Endothelial cell of hepatic sinusoid (primary cell): Measurements from ENCODE around the gene GGACT.
"Not testable (repeated sequence)": the region's sequence is repeated elsewhere in the genome, so short reads cannot be mapped to it uniquely, and the experiment has no call there.

Experiments used
- in situ Hi-C: cut with HindIII; loops from 2 replicates; pipeline ENCODE4 v1.10.0; 2017; ENCODE audit warnings: low sequenced_read_pairs

Gene GGACT

DNA sequence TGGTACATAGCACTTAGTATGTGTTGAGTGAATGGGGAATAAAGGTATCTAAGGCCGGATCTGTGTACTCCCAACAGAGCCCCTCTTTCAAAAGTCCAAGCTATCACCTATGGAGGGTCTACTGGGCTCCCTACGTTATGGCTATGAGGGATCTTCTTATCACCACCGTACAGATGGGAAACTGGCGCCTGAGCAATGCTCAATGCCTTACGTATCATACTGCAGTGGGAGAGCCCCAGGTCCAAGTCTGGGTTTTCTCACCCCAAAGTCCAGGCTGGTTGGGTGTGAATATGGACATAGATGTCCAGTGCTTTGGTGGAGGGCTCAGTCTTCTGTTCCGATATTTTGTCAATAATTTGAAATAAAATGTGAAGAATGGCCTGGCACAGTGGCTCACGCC, 13.1 kb upstream of the GGACT start:
- in situ Hi-C loops, result no loop called here

DNA sequence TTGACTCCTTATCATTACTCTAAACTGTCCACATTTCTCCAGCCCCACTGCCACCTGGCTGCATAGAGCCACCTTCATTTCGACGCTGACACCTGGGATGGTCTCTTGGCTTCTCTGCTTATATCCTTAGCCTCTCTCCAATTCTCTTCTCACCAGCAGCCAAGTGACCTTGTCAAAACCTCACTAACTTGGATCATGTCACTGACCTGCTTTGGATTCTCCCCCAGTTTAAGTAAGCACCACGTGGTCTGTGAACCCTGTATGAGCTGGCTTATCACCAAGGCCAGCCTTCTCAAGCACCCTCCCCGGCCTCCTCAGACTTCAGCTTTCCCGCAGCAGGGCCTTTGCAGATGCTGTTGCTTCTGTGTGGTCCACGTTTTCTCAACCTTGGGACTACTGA, 12.3 kb upstream of the GGACT start:
- in situ Hi-C loops, result no loop called here

DNA sequence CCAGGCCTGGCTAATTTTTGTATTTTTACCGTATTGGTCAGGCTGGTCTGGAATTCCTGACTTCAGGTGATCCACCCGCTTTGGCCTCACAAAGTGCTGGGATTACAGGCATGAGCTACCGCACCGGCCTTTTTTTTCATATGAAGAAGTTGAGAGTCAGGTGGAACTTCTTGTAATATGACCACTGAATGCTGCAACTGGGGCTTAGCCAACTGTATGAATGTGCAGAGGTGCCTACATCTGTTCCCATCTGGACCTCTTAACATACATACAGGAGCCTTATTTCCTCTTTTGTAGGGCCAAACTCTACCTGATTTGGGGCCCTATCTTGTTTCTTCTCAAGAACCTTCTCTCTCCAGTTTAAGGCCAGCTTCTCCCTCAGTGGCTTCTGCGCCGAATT, 11.9 kb upstream of the GGACT start:
- in situ Hi-C loops, result no loop called here

DNA sequence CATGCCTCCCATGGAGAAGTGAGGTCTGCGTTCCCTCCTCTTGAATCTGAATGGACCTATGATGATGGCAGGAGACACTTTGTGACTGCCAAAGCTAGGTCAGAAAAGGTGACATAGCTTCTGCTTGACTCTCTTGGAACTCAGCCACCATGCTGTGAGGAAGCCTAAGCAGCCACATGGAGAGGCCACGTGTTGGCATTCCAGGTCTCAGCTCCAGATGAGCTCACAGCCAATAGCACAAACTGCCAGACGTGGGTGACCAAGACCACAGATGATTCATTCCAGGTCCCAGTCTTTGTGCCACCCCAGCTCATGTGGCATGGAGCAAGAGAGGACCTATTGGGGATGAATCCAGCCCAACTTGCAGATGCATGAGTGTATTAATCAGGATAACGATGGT, 8.7 kb upstream of the GGACT start:
- in situ Hi-C loops, result no loop called here

DNA sequence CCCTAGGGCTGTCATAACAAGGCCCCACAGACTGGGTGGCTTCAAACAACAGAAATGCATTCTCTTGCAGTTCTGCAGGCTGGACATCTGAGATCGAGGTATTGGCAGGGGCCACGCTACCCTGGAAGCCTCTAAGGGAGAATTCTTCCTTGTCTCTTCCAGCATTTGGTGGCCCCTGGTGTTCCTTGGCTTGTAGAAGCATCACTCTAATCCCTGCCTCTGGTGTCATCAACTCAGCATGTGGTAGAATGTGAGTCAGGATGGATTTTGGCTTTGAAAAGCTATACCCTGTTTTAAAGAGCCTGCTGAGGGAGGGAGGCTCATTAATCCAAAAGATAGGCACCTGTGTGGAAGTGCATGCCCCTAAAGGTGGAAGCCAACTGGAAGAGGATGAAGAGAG, 7.9 kb upstream of the GGACT start:
- in situ Hi-C loops, result no loop called here

DNA sequence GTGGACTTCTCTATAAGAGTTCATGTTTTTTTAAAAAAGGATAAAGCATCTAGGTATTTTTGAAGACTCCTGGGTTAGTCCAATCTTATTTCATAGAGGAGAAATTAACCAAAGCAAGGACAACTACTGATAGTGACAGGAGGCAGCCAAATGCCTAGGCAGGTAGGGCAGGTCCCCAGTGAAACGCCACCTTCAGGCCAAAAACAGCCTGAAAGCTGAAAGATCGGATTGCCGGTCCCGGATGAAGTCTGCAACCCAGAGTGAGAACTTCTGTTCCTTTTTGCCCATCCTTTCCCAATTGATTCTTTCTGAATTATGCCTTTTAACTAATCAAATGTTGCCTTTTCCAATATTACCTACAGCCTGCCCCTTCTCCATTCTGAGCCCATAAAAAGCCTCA, 6.1 kb upstream of the GGACT start:
- in situ Hi-C loops, result no loop called here

DNA sequence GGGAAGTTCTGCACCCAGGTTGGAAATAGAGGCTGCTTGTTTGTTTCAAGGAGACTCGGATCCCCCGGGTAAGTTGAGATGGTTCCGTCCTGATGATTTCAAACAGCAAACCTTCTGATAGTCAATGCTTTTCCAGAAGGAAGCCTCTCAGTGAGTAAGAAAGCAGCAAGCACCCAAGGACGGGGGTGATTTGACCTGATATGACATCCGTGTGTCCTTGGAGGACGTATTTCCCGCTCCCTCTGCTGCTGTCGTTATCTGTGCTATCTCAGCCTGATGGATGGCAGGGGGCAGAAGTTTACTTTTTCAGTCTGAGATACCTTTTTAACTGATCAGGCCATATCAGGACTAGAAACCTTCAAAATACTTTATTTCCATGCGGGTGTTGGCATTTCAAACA, 5.7 kb upstream of the GGACT start:
- in situ Hi-C loops, result no loop called here

DNA sequence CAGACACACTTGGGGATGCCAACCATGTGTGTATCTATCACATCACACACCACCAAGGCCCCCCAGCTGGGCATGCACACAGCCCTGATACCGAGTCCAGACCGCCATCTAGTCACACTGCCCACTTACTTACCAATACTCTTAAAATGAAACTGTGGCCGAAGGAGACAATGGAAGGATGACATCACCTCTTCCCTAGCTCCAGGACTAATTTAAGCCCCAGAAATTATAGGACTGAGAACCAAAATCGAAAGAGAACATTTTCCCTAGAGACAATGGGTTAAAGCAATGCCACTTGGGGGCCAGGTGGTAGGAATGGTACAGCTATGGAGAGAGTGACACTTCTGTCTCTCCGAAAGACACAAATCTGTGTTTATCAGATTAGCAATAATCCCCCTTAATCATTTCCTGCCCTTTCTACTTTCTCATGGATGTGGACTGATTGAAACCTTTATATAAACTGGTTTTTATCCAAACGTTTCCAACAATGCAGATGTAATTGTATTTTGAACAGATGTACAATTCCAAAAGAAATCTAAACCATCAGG, 663 bp upstream of the GGACT start:
- in situ Hi-C loops, result no loop called here

DNA sequence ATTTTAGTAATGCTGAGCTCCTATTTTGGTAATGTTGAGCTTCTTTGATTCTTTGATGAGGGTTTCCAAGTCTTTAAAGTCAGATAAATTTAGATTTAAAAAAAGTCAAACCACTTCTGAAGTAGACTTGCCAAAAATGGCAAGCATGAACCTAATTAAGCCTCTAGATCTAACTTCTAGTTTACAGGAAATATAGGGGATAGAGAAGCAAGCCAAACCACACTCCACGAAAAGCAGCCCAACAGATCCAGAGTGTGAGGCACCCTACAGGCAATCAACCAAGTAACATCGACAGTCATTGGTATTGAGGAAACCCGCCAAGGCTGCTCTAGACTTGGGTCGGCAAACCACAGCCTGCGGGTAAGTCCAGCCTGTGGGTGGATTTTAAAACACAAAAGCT, 3.7 kb downstream of the GGACT start:
- in situ Hi-C loops, result no loop called here

DNA sequence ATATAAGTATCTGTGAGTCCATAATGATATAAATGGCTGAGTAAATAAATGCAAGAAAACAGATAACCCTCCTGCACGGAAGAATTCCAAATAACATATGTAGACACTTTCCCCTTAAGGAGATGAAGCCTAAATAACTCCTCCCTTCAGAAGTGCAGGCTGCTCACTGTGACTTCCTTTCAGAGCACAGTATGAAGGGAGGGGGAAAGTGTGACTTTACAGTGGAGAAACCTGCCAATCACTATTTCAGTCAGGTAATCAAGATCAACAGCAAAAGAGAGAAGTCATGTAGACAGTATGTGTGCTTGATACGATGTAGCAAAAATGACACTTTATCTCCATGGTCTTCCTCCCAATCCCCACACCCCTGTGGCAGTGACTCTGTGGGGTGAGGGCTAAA, 7.1 kb downstream of the GGACT start:
- in situ Hi-C loops, result no loop called here

DNA sequence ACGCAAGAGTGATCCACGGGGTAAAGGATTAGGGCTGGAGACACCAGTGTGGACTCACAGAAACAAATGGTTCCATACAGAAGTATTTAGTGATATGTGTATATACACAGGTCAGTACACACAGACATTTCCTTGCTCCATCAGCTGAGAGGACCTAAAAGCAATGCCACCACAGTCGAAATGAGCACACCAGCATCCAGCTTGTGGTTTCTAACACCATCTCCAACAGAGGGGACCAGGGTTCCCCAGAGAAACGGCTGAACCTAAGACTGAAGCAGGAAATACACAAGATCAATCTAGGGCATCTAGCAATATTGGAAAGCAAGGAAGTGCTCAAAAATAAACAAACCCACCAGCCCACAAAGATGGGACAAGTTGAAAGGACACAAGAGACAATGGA, 7.6 kb downstream of the GGACT start:
- in situ Hi-C loops, result no loop called here

DNA sequence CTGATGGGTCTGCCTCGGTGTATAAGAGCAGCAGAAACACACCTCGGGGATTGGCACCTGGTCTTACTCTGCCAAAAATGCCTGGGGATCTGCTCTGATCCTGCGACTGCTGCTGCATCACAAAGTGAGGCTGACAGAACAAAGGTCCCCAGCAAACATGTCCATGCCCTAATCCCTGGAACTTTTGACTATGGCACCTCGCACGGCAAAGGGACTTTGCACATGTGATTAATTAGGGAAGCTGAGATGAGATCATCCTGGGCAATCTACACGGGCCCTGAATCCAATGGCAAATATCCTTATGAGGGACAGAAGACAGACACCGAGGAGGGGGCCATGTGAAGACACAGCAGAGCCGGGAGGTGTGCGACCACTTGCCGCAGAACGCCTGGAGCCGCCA, 8.5 kb downstream of the GGACT start:
- in situ Hi-C loops, result no loop called here

DNA sequence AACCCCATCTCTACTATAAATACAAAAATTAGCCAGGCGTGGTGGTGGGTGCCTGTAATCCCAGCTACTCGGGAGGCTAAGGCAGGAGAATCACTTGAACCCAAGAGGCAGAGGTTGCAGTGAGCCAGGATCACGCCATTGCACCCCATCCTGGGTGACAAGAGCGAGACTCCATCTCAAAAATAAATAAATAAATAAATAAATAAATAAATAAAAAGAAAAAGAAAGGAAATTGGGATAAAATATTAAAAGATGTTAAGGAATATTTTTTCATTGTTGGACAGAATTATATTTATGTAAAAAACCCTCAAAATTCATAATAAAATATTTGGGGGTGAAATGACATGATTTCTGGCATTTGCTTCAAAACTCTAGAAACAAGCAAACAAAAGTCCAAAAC, 11.3 kb downstream of the GGACT start:
- in situ Hi-C loops, result not testable (repeated sequence)

DNA sequence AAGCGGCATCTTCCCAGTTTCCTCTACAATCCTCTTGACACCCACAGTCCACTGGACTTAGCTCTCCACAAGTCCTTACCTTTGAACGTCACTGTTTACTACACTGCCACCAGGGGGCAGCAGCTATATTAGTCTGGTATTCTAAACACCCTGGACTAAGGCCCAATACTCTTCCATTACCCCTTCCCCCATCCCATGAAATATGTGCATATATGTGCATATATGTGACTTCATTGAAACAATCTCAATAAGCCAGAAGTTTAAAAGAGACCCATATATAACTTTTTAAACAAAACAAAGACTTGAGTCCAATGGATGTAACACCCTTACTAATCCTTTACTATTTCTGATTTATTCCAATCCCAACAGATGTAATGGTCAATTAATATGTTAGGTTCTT, 15.5 kb downstream of the GGACT start:
- in situ Hi-C loops, result no loop called here

DNA sequence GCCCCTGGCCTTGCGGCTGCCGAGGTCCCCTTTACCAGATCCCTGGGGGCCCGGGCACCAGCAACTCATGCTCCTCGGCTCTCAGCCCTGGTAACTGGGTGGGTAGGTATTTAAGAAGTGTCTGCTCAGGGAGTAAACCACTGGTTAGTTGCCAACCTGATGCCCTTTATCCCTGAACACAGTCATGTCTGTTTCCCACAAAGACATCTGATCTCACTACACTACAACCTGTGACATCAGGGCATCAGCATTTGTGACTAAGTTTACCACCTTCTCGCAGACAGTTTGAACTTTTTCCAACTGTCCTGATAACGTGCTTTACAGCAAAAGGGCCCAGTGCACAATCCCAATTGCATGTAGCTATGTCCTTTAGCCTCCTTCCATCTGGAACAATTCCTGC, 22.0 kb downstream of the GGACT start:
- in situ Hi-C loops, result no loop called here

DNA sequence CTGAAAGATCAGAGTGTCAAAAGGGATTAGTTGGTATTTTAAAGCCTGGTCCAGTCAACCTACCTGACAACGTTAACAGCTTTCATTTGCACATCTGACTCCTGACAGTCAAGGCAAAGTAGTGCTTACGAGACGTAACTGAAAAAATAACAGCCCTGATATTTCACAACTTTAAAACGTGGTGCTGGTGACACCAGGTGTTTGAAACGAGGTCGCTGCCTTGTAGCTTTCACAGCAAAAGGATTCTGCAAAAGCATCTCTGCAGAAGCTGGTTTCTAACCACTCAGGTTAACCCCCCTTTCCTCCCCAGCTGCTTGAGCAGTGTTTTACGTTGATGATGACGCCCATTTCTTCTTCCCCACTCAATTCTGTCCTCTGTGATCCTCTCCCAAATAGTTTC, 23.3 kb downstream of the GGACT start:
- in situ Hi-C loops, result no loop called here

DNA sequence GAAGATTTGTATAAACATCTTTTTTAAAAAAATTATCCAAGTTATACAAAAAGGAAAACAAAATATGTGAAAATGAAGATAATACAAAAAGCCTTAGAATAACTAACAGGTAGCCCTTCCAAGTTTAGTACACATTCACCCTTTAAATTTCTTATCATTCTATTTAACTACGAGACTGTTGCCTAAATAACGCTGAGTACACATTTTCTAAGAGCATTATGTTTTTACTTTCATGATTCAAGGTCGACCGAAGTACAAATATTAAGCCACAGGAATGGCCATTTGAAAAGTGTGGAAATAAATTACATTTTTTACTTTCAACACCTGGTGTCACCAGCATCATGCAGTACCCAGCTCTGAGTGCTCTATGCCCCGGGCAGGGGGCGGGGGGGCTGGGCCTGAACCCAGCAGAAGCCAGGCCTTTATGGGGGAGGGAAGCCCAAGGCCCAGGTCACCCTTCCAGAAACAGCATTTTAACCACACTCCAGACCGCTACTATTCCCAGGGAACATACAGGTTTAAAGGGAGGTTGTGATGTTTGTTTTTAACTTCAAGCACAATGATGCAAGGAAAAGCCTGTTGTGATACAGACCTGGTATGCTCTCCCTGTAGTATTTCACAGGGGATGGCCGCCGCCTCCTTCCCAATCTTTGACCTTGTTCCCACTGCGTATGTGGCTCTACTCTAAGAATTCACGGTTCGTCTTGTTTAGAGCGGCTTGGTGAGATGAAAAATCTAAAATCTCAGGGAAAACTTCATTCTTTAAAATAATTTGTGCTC, 24.0 kb downstream of the GGACT start:
- in situ Hi-C loops, result no loop called here

DNA sequence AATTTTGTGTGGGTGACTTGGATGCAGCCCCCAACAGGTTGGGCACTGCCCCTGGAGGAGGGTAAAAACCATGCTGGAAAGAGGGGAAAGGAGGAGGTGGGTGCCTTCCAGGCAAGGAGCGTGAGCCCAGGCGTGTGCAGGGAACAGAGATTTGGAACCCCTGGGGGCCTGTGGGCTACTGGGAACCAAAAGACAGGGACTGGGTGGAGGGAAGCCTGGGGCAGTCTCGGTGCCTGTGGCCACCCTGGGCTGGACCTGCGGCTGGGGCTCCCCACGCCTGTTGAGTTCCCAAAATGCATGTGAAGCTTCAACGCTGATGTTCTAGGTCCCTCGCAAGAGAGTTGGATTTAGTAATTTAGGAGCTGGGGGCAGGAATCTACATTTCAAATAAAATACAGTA, 24.8 kb downstream of the GGACT start:
- in situ Hi-C loops, result no loop called here

DNA sequence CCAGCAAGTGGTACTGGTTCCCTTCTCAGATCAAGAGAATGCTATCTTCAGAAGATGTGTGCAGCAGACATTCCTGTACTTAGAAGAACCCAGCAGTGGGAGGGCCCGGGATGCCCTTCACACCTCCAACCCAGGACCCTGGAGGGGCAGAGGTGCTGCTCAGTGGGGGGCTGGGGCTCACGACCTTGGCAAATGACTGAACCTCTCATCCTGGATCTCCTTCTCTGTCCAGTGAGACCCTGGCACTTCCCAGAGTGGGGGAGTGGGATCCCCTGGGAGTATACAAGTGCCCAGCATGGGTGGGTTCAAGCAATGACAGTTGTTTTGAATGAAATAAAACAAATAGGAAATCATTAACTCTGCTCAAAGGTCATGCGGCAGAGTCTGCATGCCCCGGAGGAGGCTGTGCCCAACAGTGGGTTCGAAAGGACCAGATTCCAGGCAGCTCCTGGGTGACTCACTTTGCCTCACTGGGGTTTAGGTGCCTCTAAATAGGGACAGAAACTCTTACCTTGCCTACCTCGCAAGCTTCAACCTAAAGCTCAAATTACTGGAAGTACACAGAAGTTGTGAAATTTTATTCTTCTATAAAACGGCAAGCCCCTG, 26.9 kb downstream of the GGACT start:
- in situ Hi-C loops, result no loop called here

DNA sequence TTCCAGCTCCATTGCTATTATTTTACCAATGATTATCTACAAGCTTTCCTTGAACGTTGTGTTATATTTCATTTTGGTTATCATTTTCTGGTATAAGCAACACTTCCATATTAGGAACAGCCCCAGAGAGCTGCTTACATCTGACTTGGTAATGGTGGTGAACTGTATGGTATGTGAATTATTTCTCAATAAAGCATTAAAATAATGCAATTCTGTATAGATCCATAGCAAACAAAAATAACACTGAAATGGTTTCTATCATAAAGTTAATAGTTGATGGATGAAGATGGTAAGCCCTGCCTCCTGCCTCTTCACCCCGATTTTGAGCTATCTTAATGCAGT, 27.5 kb downstream of the GGACT start:
- in situ Hi-C loops, result no loop called here

DNA sequence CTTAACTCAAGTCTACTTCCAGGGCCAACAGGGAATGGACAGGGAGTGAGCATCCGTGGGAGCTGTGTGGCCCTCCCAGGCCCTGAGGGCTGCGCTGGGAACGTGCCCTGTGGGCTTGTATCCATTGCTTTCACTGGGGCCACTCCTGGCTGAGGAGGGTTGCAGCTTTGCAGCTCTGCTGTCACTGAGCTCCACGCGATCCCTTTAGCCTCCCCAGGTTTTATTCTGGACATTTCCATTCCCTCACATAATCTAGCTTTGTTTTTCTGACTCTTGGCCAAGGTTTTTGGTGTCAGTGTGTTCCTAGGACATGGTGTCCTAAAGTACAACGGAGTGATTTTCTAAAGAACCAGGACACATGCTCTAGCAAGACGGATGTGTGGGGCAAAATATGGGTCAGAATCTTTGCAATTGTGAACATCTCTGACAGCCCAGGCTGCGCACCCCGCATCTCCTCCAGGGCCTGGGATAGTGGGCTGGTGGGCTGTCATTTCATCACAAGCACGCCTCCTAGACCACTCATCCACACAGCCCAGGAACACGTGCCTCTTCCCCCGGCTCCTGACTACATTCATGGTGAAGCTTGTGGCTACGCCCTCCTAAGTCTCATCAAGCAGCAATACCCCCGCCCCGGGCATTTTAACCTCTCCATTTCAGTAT, 28.0 kb downstream of the GGACT start:
- in situ Hi-C loops, result no loop called here

DNA sequence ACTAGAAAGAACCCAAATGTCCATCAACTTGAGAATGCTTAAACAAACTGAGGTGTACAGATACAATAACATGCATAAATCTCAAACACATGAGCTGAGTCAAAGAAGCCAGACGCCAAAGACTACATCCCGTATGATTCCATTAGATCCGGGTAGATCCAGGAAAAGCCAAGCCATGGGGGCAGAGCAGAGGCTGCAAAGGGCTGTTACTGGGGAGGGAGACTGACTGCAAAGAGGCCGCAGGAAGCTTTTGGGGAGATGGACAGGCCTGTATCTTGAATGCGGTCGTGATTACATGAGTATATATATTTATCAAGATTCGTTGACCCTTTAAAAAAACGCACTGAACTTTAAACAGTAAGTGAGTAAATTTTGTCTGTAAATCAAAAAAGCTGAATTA, 28.7 kb downstream of the GGACT start:
- in situ Hi-C loops, result no loop called here
